Spinal cord (tissue), 10 donors: ENCODE data around the gene AGBL1. TPM values are rescaled to one million over a fixed set of nuclear protein-coding genes. Genes with fewer than 3 reads are reported as not detected.
A peak's percentile ranks its signal among the peaks of the same experiment; 100 is the strongest.

Source experiments
- DNase-seq, 6 donors: peaks; one replicate each; pipeline versions ENCODE4 v3.0.0 to v3.0.0-alpha.2; 2013 to 2015; ENCODE audit warnings: low spot score in 6 of 6, low read depth in 4 of 6
- H3K27ac ChIP-seq: one replicate; pipeline ENCODE4 v1.5.1; 2013; ENCODE audit warnings: low read depth, low read length, control low read depth
- H3K27me3 ChIP-seq: one replicate; pipeline ENCODE4 v1.6.1; 2013; ENCODE audit warnings: low read length; ENCODE audit not compliant: control insufficient read depth, insufficient read depth
- H3K36me3 ChIP-seq: one replicate; pipeline ENCODE4 v1.6.1; 2013; ENCODE audit warnings: low read length; ENCODE audit not compliant: control insufficient read depth, insufficient read depth
- H3K4me1 ChIP-seq: one replicate; pipeline ENCODE4 v1.6.1; 2013; ENCODE audit warnings: low read length; ENCODE audit not compliant: control insufficient read depth, insufficient read depth
- H3K4me3 ChIP-seq: one replicate; pipeline ENCODE4 v1.5.1; 2013; ENCODE audit warnings: low read depth, low read length, control low read depth
- H3K9me3 ChIP-seq: one replicate; pipeline ENCODE4 v1.6.1; 2013; ENCODE audit warnings: low read length; ENCODE audit not compliant: control insufficient read depth, insufficient read depth
- WGBS: methylation state at CpG from one replicate; pipeline ENCODE4 v1.1.5; 2013; ENCODE audit warnings: missing lambda C conversion rate; ENCODE audit not compliant: insufficient coverage; 5-methylcytosine and 5-hydroxymethylcytosine counted together
- polyA plus RNA-seq, 2 donors: library from polyadenylated mRNA; unstranded; fragments of 120-200 nt; gene quantifications; one replicate each; pipeline ENCODE4 v1.2.1, GENCODE V29; 2013; ENCODE audit not compliant: insufficient read length in 2 of 2
- total RNA-seq, 2 donors: library from RNA; depleted of rRNA in 1 of 2; stranded (reverse); fragments of 120-200 nt in 1 of 2; fragments of >200 nt in 1 of 2; gene quantifications; one replicate each; pipeline versions ENCODE4 v1.2.3 to v1.2.4, GENCODE V29; 2013 to 2014
- donor health status: healthy.

AGBL1 gene
- total and polyA plus RNA-seq, 4 donors, result 0.33 to 1.1 (median 0.45) TPM

DNA sequence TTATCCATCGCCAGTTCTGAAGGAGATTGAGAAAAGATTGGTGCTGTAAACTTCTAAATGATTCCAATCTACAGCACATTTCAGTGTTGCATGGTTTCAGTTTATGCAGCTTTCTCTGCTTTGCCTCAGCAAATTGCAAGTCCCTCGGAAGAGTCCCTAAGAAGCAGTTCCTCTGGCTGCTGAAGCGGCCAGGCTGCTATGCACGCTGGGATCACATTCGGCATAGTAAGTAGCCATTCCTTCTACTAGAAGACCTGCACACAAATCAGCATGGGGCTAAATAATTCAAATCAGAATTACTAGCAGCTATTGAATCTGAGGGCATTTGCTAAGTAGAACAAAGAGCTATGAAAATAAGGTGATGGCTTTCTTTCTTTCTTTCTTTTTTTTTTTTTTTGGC, 769.5 kb downstream of the AGBL1 start:
- no peaks in the 10 kb centered on the region for H3K27me3 ChIP-seq
- no CpG with 5 or more reads among the region's 5 CpGs for WGBS
- H3K27ac ChIP-seq, result peak overlapping the region; percentile 30
- peaks cover 3% of the 10 kb centered on the region for H3K9me3 ChIP-seq
- DNase-seq, result peak in 2 of 6 donors; percentile 71 to 81
- H3K4me3 ChIP-seq, result no peak overlapping the region
- no peaks in the 10 kb centered on the region for H3K36me3 ChIP-seq
- peaks cover 7% of the 10 kb centered on the region for H3K4me1 ChIP-seq

DNA sequence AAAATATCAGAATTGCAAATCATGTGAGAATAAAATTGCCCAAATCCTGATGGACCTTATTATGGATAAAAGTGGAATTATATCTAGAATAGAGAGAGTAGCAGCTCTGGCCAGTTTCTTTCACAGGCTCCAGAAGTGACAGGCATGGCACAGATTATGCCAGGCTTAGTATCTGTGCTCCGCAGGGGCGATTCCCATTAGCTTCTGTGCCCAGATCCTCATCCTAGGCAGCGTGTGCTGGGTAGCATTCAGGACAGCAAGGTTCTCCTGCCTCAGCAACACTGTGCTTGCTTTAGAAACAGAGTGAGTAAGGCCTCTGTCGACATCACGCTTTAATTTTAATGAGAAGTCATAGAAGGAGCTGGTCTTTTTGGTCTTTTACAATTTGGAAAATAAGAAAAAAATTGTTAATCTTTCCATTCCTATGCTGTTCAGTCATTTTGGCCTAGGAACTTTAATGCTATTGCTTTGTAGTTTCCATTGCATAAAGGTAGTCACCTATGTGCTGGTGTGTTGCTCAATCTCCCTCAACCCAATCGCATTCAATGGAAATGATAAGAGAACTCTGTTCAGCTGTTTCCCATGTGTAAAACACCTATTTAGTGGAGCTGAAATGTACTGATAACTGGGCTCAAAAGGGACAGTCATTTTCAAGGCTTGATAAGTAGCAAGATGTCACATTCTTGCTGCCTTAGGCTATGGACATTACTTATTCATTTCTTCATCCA, 770.1 kb downstream of the AGBL1 start:
- Histone ChIP-seq H3K36me3 (no peaks in the 10 kb centered on the region), H3K27me3 (no peaks in the 10 kb centered on the region), H3K4me1 (peaks cover 7% of the 10 kb centered on the region), H3K9me3 (peaks cover 3% of the 10 kb centered on the region), H3K4me3 (no peak overlapping the region), H3K27ac (no peak overlapping the region)
- 64% methylated on average over 3 of the region's 6 CpGs for WGBS
- DNase-seq, result peak in 2 of 6 donors; percentile 57 to 62

DNA sequence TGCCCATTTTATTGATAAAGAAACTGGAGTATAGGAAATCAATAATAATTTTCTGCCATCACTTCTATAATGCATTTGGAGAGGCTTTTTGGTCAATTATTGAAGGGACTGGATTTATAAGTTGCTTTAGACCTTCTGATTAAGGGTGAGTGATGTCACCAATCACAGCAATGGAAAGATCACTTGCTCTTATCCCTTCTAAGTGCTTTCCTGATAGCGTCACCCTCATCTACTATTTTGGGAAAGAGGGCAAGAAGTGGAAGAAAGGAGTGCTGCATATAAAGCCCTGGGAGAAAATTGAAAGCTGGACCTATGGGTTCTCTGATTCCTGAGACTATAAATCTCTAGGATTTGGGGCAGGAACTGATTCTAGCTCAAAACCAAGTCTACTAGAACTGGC, 771.3 kb downstream of the AGBL1 start:
- 100% methylated on average over 1 of the region's 1 CpG for WGBS
- Histone ChIP-seq H3K27ac (no peak overlapping the region), H3K36me3 (no peaks in the 10 kb centered on the region), H3K27me3 (no peaks in the 10 kb centered on the region), H3K4me3 (no peak overlapping the region), H3K9me3 (no peaks in the 10 kb centered on the region), H3K4me1 (peaks cover 7% of the 10 kb centered on the region)
- DNase-seq, result no peak

DNA sequence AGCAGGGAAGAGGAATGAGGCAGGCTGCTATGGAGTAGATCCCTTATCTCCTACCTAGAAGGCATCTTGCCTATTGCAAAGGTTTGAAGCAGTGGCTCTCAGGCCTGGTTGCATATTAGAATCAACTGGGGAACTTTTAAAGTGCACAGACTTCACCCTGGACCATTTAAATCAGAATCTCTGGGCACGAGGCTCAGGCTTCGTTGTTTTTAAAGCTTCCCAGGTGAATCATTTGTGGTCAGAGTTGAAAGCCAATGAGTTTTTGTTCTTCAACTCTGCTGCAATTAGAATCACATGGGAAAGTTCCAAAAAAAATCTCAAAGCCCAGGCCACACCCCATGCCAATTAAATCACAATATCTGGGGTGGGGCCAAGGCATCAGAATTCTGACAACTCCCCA, 773.1 kb downstream of the AGBL1 start:
- Histone ChIP-seq H3K36me3 (no peaks in the 10 kb centered on the region), H3K27me3 (no peaks in the 10 kb centered on the region), H3K4me3 (no peak overlapping the region), H3K27ac (no peak overlapping the region), H3K9me3 (no peaks in the 10 kb centered on the region), H3K4me1 (peaks cover 7% of the 10 kb centered on the region)
- DNase-seq, result no peak
- no CpG with 5 or more reads among the region's 2 CpGs for WGBS

DNA sequence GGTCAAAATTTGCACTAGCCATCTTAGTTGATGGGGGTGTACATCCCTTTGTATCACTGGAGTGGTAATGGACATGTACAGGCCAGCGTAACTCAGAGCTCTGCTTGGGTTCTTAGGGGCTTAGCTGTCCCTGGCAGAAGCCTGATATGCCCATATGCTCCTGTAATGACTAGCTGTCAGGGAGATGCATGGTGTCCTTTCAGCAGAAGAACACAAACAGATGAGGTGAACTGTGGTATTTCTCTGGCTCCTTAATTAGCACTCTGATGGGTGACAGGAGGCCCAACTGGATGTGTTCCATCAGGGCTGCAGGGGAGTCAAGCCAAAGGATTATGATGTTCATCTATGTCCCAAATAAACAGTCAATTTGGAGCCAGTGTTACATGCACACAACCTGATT, 774.5 kb downstream of the AGBL1 start:
- H3K9me3 ChIP-seq, result no peaks in the 10 kb centered on the region
- peak in 2 of 6 donors; percentile 34 to 46 for DNase-seq
- H3K36me3 ChIP-seq, result no peaks in the 10 kb centered on the region
- peaks cover 4% of the 10 kb centered on the region for H3K4me1 ChIP-seq
- no peak overlapping the region for H3K27ac ChIP-seq
- 100% methylated on average over 1 of the region's 1 CpG for WGBS
- H3K4me3 ChIP-seq, result no peak overlapping the region
- H3K27me3 ChIP-seq, result no peaks in the 10 kb centered on the region

DNA sequence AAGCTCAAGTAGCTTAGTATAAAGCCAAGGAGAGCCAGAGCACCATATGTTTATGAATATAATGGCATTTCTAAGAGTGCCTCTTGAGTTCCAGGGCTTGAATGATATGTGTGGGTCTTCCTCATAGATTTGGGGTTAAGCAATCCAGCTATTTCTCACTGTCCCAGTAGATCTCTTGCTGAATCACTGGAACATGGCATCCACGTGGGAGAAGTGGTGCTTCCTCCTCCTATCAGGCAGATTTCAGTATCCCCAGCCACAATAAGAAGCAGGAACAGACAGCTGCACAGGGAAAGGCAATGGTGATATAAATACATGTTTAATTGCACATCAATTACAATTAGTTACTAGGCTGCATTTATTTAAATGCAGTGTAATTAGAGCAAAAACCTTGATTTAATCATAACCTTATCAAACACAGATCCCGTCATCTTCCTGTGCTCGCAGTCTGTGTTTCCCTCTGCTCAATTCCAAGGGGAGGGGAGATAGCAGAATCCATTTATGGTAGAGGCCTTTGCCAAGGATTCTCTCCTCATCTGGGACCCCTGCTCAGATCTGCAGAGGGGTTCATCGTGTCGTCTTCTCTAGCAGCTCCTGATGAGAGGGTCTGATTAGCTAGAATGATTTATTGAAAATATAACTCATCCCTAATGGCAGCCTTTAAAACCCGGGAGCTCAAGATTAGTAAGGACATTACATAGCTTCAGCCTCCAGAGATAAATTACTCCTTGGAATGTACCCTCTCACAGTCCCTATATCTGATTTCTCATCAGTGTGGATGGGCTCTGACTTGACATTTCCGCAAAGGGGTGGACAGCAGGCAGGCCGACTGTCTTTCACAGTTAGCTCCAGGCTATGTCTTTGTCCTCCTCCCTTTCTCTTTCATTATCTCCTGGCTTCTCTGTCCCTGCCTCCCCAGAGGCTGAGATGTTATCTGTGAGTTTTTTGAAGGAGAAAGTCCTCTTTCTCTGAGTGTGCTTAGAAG, 775.9 kb downstream of the AGBL1 start:
- Histone ChIP-seq H3K27ac (no peak overlapping the region), H3K4me1 (no peaks in the 10 kb centered on the region), H3K27me3 (no peaks in the 10 kb centered on the region), H3K4me3 (no peak overlapping the region), H3K9me3 (no peaks in the 10 kb centered on the region), H3K36me3 (no peaks in the 10 kb centered on the region)
- 68% methylated on average over 2 of the region's 8 CpGs for WGBS
- DNase-seq, result peak in 2 of 6 donors; percentile 30 to 76

- H3K27me3 ChIP-seq, result no peaks in the 10 kb centered on the region
- no peak overlapping the region for H3K27ac ChIP-seq
- H3K4me1 ChIP-seq, result no peaks in the 10 kb centered on the region
- H3K4me3 ChIP-seq, result no peak overlapping the region
- H3K9me3 ChIP-seq, result no peaks in the 10 kb centered on the region
- H3K36me3 ChIP-seq, result no peaks in the 10 kb centered on the region
- no peak for DNase-seq
- 92% methylated on average over 3 of the region's 4 CpGs for WGBS
These were observed 778.0 kb downstream of the AGBL1 start for GRCh38 chr15:86857701-86858100.

DNA sequence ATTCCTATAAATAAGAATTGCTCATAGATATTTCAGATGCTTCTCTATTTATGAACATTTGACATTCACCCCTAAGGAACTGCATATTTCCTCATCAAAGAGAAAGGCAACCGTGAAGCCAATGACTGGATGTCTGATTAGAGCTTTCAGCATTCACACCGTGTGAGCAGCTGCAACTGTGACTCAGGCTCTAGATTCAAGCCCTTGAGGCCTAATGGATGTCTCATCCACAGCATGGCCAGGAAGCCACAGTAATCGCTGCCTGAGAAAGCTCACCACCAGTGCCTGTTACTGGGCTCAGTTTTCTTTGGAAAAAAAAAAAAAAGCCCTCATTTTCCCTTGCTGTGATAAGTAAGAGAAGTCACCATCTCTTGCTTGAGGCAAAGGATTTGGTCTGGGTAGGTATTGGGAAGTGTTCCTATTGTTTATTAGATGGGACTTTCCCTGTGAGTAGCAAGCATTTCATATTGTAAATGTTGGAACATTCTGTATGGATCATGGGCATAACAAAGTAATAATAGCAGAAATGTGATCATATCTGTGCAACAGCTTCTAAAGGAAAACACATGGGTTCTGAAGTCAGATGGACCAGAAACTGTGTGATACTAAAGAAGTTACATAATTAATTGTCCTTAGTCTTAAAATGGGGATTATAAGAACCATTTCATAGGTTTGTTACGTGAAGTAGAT, 783.7 kb downstream of the AGBL1 start:
- peak in 1 of 6 donors; percentile 38 for DNase-seq
- Histone ChIP-seq H3K4me1 (no peaks in the 10 kb centered on the region), H3K36me3 (no peaks in the 10 kb centered on the region), H3K9me3 (no peaks in the 10 kb centered on the region), H3K4me3 (no peak overlapping the region), H3K27me3 (no peaks in the 10 kb centered on the region), H3K27ac (no peak overlapping the region)
- 35% methylated on average over 2 of the region's 4 CpGs for WGBS

DNA sequence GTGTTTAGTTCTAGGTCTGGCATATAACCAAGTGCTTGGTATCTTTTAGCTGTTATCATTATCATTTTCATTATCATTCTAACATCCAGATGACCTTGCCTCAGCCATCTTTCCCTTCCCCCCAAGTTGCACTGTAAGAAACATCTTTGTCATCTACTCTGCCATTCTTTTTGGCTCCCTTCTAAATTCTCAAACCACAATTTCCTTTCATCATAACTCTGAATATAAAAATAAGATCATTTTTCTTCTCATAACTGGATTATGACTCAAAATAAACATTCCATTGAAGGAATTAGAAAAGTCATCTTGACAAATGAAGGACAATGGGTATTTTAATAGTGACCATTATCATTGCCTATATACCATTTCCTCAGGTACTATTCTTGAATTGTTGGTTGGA, 786.2 kb downstream of the AGBL1 start:
- Histone ChIP-seq H3K27me3 (no peaks in the 10 kb centered on the region), H3K27ac (no peak overlapping the region), H3K4me3 (no peak overlapping the region), H3K4me1 (no peaks in the 10 kb centered on the region), H3K36me3 (no peaks in the 10 kb centered on the region), H3K9me3 (no peaks in the 10 kb centered on the region)
- no peak for DNase-seq
